Measurements from ENCODE around the gene PRKAG2.

The PRKAG2 gene

GRCh38 chr7:151732834-151733592 lies 143.9 kb downstream of the PRKAG2 start:
- H3K27ac ChIP-seq: no peak overlapping the region
- TF ChIP-seq CTCF (conservative IDR thresholded peaks at IDR 0.05): no peak

DNA sequence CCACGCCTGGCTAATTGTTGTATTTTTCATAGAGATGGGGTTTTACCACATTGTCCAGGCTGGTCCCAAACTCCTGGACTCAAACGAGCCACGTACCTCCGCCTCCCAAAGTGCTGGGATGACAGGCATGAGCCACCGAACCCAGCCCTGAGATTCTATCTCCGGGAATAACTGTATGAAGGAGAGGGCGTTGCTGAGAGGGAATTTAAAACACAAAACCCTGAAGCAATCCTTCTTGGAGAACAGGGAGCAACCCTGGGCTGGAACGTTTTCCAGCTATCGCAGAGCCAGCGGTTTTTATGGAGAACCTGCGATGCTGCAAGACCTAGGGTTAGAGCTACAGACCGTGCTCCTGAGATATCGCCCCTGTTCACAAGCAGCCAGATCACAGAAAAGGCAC lies 144.6 kb downstream of the PRKAG2 start:
- no peak for TF ChIP-seq CTCF (conservative IDR thresholded peaks at IDR 0.05)
- H3K27ac ChIP-seq: no peak overlapping the region

- no peak for TF ChIP-seq CTCF (conservative IDR thresholded peaks at IDR 0.05)
- H3K27ac ChIP-seq: no peak overlapping the region
These were observed 145.9 kb downstream of the PRKAG2 start for GRCh38 chr7:151731022-151731441.

DNA sequence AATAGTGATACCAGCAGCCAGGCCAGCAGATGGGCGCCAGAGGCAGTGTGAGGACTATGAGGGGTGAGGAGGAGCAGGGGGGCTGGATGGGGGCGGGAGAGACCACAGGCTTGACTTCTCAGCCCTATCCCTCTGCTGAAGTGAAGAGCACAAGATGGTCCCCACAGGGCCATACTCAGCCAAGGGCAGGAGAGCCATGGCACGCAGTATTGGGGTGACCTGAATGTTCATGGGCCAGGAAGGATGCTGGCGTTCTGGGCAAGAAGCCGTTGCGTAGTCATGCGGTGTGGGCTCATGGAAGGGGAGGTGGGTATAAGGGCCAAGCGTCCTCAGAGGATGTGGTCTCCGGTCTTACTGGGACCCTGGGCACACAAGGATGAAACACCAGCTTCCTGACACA lies 146.3 kb downstream of the PRKAG2 start:
- H3K27ac ChIP-seq: no peak overlapping the region
- TF ChIP-seq CTCF (conservative IDR thresholded peaks at IDR 0.05): no peak

DNA sequence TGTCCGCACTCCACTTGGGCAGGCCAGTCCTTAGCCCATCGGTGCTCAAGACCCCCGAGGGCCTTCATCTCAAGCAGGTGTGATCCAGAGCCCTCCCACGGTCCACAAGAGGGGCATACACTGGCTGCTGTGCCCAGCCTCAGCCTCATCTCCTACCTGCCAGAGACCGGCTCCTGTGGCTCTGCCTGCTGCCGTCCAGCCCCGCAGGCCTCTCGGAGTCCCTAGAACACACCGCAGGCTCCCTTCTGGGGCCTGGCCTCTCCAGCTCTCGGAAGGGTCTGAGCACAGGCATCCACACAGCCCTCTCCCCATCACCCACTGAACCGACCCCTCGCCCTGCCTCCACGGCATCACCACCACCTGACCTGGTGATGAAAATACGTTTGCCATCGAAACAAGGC lies 147.4 kb downstream of the PRKAG2 start:
- no peak for TF ChIP-seq CTCF (conservative IDR thresholded peaks at IDR 0.05)
- no peak overlapping the region for H3K27ac ChIP-seq

DNA sequence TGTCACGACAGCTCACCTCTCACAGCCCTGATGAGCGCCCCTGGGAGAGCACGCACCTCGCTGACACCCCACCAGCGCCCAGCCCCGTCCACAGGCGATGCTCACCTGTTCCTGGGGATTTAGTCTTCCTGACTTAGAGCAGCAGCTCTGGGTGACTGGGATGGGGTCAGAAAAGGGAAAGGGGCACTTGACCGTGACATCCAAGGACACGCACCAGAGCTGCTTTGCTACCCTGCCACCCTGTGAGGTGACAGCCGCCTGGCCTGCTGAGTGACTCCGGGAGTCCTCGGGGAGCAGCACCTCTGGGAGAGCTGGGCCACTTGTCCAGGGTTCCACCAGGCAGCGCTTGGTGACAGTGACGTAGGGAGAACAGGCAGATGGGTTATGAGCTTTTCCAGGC lies 148.2 kb downstream of the PRKAG2 start:
- TF ChIP-seq CTCF (conservative IDR thresholded peaks at IDR 0.05): no peak
- no peak overlapping the region for H3K27ac ChIP-seq

DNA sequence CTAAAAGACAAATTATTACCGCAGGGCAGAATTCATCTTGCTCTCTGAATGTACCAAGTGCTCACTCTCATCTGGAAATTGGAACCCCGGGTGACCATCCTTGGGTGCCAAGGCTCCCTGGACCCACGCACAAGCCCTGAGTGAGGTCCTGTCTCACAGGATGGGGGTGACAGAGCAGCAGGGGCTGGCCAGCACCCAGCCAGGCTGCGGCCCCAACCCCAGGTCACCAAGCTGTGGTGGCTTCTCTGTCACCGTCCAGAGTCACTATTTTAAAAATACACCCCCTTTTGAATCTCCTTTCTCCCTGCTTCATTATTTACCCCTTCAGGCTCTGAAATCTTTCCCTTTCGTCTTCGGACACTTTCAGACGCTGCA lies 148.6 kb downstream of the PRKAG2 start:
- no peak for TF ChIP-seq CTCF (conservative IDR thresholded peaks at IDR 0.05)

More for the DNA sequence above, 148.6 kb downstream of the PRKAG2 start:
- H3K27ac ChIP-seq: no peak overlapping the region

Data from VCaP (cell line).